Activated T-cell treated with anti-CD3 and anti-CD28 coated beads for 4 hours (primary cell): Measurements from ENCODE around the gene MESP2.

ENCODE experiments used
- DNase-seq: peaks from one replicate; pipeline ENCODE4 v3.0.0-alpha.2; 2020

MESP2 gene

DNA sequence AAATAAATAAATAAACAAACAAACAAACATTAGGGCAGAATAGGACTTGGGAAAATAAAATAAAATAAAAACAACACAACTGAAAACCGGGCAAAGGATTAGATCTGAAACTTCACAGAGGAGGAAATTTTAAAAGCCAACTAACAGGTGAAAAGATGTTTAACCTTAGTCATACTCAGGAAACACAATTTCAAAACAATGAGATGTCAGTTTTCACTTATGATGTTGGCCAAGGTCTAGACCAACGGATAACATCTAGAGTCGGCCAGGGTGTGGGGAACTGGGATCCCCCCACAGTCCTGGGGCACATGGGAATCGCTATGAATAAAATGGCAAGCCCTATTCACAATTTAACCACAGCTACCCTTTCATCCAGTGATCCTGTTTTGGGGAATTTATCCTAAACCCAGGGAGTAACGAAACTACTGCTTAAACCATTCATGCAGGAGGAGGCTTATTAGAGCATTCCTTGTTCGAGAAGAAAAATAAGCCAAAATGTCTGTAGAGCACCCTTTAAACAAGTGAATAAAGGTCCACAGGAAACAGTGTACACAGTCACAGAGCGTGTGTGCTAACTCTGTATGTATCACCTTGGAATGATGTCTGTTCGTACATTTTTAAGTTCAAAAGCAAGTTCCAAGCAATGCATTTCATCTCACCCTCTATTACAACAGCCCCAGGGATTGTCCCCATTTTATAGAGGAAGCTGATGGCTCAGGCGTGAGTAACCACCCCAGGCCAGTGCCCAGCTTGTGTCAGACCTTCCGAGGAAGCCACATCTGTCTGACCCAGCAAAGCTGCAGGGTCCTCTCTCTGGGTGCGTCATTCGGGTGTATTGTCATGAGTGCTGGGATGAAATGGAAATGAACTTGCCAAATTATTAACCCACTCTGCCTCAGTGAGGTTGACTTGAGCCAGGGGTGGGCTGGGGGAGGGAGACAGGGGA, 44.8 kb downstream of the MESP2 start:
- DNase-seq: no peak

DNA sequence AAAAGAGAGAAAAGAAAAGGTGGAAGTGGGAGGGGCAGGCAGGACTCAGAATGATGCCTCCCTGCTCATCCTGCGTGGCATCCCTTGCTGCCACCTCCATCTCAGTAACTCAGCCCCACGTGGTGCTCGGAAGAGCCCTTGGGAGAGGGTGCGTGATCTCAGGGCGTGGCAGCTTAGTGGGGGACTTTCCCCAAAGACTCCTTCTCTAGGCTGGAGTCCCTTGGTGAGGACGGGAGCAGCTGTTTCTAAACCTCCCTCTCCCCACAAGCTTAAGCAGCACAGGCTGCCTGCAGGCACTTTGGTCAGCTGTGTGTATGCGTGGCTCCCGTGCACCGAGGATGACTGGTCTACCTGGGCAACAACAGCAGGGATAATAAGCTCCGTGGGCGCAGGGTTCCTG, 45.9 kb downstream of the MESP2 start:
- DNase-seq: no peak

DNA sequence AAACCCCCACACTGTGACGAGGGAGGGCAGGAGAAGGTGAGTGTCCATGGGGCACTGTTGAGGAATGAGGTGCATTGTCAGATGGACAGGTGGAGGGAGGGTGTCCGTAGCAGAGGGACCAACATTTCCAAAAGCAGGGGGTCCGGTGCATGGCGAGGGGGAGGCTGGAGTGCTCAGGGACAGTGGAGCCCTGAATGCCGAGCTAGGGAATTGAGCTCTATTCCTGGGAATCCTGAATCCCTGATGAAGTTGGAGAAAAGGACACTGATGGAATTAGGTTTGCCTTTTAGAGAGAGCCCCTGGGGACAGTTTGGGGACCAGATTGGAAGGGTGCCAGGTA, 46.4 kb downstream of the MESP2 start:
- DNase-seq: no peak

DNA sequence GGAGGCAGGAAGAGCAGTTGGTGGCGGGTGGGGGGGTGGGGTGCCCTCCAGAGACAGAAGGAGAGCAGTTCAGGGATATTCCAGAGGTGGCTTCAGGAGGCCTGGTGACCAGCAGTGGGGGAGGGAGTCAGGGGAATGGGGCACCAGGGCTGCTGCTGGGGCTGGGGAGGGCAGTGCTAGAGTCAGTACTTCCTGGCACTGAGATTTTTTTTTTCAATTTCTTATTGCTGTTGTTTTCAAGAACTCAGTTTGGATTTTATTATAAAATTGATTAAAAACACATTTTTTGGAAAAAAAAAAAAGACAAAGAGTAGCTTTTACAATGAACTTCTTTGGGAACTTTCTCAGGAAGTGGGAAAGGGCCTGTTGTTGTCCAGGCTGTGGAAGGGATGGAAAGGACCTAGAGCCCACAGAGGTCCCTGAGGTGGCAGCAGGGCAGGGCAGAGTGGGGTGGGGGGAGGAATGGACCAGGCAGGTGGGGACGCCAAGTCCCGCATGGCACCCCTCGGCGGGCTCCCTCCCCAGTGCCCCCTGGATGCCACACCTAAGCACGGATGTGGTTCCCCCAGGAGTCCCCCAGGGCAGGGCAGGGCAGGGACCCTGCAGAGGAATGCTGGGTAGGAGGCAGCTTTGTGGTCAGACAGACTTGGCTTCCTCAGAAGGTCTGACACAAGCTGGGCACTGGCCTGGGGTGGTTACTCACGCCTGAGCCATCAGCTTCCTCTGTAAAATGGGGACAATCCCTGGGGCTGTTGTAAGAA, 47.0 kb downstream of the MESP2 start:
- no peak for DNase-seq

DNA sequence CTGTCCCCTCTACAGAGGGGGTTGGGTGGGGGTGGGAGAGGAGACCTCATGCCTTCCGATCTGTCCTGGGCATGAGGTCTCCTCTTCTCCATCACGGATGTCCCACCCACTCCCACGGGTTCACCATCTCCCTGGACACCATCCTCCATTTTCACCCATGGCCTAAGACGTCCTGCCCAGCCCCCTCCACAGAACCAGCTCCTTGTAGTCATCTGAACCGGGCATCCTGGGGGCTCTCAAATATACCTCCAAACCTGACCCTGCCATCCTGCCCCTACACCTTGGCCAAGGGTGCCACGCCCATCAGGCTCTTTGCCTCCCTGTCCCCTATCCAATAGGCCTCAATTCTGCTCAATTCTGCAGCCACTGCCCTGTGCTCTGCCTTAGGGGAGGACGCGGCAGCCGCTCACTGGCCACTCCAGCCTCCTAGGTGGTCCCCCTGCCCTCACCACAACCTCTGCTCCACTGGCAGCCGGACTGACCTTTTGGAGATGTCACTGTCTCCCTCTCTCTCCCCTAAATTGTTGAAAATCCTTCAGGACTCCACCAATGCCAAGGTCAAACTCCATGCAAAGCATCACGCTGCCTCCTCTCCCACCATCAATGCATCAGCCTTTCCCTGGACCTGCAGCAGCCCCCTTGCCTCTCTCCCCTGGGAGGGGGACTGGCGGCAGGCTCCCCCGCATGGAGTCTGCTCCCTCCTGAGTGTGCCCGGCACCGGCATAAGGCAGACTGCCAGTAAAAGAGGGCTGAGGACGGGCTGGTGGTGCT, 47.9 kb downstream of the MESP2 start:
- DNase-seq: no peak

DNA sequence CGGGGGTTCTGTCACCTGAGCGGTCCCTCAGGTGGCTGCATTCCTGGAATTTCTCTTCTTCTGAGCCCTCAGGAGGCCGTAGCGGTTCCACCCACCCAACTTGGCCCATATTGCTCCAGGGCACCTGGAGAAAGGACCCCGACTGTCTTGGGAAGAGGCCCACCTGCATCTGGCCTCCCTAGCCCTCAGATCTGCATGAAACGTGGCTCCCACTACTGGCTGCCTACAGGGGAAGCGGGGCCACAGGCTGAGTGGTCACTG, 48.4 kb downstream of the MESP2 start:
- no peak for DNase-seq

DNA sequence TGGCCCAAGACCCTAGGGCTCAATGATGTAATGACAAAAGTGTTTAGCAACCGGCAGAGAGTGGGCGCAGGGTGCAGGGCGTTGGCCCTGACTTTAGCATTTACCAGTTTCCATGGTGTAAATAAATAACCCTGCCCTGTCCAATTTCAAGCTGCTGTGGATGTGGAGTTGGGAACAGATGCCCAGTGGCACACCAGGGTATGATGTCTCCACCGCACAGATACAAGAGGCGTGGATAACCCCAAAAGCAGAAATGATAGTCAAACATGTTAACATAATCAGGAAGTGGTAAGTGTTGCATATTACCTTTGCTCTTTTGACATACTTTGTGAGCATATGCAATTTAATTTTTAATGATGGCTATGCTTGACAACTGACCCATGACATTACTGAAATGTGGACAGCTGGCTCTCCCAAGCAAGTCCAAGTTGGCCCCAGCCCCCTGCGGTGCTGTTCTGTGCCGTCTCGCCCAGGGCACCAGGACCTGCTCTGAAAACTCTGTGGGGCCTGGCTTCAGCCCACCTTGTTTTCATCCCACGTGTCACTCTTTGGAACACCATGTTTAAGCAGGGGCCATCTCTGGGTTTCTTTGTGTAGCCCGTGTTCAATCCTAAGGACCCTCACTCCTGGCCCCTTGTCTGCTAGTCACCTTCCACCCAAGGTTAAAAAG, 49.3 kb downstream of the MESP2 start:
- no peak for DNase-seq

DNA sequence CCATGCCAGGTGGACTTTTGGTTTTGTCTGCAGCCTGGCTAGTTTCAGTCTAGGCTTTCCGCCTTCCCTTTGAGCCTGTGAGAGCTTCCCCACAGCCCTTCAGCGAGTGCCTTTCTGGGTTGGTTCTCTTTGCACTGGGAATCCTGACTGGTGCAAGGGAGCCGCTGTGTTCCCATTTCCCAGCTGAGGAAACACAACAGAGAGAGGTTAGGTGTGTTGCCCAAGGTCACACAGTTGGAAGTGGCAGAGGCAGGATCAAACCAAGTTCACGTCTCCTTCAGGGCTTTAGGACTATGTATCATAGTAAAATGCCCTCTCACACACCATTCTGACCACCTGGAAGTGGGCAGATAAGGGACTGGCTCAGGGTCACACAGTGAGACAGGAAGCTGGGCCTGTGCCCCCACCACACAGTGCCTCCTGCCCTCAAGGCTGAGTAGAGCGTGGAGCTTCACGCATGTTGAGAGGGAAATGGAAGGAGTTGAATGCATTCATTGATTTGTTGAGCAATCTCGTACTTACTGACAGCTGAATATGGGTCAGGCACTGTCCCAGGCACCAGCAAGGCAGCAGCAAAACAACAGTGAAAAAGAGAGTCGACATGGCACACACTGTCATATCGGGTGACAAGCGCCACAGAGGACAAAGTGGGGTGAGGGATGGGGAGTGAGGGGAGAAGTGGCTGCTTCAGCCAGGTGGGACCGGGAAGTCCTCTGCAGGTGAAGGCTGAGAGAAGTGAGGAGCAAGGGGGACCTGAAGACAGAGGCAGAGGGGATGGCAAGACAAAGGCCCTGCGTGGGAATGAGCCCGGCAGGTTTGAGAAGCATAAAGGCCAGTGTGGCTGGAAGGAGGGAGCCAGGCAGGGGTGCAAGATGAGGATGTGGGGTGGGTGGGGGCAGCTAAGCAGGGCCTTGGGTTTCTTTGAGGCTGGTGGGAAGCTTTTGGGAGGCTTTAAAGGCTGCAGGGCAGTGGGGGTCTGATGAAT, 50.8 kb downstream of the MESP2 start:
- DNase-seq: no peak

DNA sequence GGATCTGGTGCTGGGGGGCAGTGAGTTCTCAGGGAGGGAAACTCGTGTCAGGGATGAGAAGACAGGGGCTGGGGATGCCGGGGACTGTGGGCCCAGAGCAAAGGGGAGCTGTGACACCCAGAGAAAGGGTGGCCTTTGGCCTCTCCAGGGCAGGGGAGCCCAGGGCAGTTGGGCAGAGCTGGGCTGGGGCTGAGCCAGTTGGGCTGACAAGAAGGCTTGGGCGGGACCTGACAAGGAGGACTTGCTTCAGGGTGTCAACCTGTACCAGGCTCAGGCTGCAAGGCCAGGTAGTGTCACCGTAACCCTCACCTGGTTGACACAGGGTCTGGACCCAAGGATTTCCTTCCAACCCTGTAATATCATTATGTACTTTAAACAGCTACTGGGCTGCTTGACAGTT, 51.7 kb downstream of the MESP2 start:
- DNase-seq: no peak
